GM21381 (cell line): ENCODE results near the gene F2RL1.
"Not testable (repeated sequence)": the region's sequence is repeated elsewhere in the genome, so short reads cannot be mapped to it uniquely, and the experiment has no call there.

ENCODE experiments used
- ATAC-seq: cut with Tn5 transposase; IDR thresholded peaks from one replicate; pipeline ENCODE4 v1.9.1; 2021; ENCODE audit warnings: mild to moderate bottlenecking, moderate library complexity; ENCODE audit not compliant: unreplicated experiment

F2RL1 gene

DNA sequence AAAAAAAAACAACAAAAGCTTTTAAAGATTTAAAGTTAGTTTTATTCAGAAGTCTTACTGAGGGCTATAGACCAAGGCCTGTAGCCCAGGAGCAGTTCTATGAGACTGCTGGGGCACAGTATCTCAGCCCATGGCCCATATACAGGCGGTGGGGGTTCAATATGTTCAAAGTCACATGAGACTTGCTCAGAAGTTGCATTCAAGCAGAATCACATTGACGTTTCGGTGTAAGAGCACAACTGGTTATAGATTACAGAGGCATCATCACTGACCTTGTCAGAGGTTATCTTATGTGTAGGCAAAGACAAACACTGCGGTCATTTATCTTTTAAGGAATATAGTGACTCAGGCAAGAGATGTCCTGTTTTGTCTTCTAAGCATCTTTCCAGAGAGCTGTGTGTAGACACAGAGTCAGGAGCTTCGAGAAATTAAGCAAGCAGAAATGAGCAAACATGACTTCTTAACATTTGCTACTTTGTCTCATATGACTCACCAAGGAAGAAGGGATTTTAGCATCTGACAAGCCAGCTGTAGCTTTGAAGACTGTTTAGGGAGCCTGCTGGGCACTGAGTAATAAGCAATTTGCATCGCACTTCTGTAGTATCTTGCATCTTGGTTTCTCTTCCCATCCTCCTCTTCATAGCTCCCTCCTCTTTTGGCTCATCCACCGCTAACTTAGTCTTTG, 12.9 kb upstream of the F2RL1 start:
- no peak for ATAC-seq

DNA sequence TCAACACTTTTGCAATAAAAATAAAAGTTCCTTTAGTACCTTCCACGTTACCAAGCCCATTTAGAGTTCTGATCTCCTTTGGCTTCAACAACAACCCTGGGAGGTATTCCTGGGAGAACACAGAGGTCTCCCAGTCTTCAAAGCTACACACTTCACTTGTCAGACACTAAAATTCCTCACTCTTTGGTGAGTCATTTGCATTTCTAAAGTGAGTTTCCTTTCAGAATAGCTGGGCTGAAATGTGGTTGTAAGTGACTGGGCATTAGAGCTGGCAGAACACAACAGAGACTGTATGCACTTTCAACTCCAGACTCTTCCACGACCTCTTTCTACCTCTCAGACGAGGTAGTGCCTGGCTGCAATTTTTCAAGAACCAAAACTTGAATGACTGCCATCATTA, 11.5 kb upstream of the F2RL1 start:
- ATAC-seq, result no peak

DNA sequence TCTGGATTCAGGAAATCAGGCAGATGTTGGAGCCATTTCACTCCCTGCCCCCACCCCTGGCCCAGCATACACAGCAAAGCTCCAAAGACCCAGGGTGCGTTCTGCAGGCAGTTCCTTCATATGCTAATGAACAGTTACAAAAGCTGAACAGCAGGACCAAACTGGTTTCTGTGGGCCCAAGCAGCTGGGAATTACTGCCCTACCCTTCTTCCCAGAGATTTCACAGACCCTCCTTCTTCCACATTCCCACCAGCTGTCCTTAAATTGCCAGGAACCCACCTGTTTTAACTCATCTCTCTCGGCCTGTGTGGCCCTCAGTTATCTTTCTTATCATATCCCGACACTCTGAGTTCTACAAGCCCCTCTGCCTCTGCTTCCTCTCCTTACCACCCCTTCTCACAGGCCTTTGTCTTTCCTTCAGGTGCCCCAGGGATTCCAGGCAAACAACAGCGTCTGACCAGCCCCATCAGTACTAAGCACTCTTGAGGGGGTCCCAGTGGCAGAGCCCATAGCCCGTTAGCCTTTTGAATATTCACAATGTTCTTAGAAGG, 10.6 kb upstream of the F2RL1 start:
- ATAC-seq, result no peak

DNA sequence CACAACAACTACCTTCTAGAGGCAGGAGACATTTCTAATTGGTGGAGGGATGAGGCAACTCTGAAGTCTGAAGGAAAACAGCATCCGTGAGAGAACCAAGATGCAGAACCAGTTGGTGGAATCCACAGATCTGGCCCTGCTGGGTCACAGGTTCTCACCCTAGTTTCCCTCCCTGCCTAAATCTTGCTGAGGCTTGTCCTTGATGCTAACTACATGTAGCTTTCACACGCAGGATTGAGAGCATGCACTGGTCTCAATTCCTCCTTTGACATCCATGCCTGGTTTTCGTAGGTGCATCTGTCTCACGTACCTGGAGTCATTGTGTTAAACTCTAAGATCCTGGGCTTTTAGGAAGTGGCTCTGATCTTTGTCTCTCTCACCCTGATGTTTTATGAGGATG, 9.7 kb upstream of the F2RL1 start:
- ATAC-seq, result no peak

DNA sequence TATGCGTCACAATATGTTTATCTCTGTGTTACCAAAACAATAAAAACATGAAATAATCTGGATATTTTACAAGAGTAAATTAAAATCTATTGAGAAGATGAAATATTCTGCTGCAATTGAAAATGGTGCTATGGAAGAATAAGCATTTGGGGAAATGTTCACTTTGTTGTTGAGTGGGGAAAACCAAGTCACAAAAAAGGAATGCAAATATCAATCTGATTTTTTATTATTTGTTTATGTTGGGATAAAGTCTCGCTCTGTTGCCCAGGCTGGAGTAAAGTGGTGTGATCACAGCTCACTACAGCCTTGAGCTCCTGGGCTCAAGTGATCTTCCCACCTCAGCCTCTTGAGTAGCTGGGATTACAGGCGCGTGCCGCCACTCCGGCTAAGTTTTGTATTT, 8.6 kb upstream of the F2RL1 start:
- no peak for ATAC-seq

DNA sequence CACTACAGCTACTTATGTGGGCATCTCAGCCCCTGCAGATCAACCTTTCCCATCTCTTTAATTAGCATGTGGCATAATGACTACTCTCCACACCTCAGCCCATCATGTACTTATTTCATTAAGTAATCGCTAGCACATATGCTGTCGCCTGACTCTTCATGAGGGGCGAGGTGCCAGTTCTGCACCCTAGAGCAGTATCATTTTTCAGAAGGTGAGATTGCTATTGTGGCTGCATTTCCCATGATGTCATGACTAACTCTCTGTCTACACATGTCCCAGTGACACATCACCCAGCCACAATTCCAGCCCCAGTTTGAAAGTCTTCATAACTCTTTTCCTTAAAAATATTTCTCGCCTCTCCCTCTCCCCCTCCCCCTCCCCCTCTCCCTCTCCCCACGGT, 7.6 kb upstream of the F2RL1 start:
- ATAC-seq, result no peak

DNA sequence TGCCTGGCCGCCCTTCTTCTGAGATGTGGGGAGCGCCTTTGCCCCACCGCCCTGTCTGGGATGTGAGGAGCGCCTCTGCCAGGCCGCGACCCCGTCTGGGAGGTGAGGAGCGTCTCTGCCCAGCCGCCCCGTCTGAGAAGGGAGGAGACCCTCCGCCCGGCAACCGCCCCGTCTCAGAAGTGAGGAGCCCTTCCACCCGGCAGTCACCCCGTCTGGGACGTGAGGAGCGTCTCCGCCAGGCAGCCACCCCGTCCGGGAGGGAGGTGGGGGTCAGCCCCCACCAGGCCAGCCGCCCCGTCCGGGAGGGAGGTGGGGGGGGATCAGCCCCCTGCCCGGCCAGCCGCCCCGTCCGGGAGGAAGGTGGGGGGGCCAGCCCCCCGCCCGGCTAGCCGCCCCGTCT, 6.6 kb upstream of the F2RL1 start:
- ATAC-seq, result not testable (repeated sequence)

DNA sequence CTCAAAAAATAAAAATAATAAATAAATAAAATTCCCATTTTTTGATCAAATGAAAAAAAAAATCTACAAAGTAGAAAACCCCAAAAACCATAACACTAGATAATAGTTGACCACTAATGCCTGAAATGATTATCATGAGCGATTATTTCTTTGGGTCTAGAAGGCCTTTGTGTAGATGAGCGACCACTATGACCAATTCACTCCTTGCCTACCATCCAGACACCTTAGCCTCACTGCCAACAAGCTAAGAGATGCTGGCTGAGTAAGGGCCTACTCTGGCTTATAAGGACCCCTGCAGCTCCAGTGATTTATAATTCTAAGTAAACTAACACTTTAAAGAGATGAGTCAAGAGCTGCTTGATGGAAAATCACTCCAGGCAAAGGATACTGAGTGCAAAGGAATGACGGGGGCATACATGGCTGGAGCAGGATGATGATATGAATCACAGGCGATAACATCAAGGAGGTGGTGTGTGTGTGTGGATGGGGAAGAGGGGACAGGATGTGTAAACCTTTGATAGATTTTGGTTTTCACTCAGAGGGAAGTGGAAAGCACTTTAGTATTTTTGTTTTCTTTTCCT, 4.8 kb upstream of the F2RL1 start:
- ATAC-seq, result no peak

DNA sequence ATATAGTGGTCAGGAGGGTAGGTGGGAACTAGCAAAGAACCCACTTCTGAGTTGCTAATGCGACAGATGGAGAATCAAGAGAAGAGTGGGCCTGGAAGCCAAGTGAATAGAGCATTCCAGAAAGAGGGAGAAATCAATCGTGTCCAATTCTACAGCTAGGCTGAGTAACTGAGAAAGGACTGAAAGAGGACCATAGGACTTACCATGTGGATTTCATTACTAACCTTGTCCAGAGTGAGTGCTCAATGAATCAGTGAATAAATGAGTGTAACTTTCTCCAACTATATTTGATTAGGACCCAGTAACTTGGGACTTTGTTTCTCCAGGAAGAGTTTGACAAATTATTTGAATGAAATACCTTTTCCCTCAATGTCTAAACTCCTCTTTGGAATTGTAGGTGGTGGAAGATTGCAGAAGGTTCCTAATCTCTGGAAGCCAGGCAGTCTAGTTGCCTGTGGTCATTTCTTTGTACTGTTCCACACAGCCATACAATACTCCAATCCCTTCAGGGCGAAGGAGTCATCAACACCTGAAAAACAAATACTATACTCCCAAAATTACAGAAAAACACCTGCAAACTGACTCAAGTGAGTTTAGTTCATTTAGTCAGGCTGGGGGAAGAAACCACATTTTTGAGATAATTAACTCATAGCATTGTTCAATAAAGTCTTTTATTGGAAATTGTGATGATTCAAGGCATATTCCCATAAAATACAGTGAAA, 2.6 kb upstream of the F2RL1 start:
- no peak for ATAC-seq

DNA sequence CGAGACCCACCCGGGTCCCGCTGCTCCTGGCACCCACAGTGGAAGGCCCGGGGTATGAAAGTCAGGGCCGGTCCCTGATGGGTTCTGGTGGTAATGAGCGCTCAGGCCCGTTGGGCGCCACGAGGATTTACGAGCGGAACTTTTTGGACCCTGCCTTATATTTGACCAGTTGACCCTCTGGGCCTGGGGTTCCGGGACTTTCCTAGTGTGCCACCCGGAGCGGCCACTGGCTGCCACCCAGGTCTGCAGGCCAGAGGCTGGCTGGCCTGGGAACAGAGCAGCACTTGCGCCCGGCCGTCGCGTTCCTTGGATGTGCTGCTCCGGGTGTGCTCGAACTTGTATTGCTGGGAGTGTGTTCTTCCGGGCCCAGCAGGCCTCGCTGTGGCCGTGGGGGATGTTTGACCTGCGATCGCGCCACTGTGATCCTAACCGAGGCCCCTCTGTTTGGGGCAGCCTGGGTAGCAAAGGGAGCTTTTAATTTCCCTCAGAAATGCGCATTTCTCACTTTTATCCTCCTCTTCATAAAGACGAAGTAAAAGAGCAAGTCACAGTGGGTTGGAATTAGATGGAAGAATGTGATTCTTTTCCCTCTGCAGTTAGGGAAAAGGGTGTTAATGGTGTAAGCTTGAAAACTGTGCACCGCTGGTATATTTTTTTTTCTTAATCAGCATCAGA, 1.2 kb downstream of the F2RL1 start:
- no peak for ATAC-seq

DNA sequence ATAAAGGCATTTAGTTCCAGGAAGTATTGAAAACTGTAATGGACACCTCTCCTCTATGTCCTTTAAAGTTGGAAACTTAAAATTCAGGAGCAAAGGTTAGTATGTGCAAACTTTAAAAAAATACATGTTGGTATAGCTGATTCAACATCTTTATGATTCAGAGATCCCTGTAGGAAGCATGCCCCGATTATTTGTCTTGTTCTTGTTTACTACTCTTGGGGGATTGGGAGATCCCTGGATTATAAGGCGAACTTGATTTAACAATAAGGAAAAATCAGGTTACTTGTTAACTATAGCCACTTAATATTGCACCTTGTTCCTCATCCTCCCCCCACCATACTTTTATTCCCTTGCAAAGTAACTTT, 1.7 kb downstream of the F2RL1 start:
- ATAC-seq, result no peak

DNA sequence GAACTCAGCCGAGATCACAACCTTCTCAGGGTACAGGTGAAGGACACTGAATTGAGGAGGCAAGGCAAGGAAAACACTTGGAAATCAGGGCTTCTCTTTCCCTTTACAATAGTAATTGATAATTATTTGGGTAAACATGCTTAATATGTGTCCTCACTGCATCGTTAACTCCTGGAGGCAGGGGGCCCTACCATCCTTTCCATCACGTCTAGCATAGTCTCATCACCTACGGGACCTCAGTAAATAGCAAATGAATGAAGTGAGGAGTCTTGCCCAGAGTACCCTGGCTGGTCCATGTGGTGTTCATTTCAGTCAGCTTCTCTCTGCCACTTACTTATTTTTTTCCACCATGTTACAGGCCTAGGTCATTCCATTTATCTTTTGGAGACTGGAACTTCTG, 2.3 kb downstream of the F2RL1 start:
- no peak for ATAC-seq

DNA sequence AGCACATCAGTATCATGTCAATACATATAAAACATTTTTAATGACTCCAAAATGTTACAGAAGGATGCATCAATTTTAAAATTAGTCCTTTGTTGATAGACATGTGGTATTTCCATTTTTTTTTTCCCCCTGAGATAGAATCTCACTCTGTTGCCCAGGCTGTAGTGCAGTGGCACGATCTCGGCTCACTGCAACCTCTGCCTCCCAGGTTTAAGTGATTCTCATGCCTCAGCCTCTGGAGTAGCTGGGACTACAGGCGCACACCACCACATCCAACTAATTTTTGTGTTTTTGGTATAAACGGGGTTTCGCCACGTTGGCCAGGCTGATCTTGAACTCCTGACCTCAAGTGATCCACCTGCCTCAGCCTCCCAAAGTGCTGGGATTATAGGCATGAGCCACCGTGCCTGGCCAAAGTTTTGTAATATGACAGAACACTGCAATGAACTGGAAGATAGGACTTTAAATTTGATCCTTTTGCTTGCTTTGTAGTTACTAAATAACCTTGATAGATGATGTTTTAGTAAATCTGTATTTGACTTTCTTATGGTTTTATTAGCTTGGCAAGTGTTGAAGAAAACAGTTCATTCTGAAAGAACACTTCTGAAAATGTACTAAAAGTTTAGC, 3.4 kb downstream of the F2RL1 start:
- not testable (repeated sequence) for ATAC-seq

DNA sequence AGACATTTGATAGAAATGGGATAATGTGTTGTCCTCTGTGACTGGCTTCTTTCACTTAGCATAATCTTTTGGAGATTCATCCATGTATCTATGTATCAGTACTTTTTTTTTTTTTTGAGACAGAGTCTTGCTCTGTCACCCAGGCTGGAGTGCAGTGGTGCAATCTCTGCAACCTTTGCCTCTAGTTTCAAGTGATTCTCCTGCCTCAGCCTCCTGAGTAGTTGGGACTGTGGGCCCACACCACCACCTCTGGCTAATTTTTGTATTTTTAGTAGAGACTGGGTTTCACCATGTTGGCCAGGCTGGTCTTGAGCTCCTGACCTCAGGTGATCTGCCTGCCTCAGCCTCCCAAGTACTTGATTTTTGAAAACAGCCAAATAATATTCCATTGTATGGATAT, 7.6 kb downstream of the F2RL1 start:
- ATAC-seq, result not testable (repeated sequence)

DNA sequence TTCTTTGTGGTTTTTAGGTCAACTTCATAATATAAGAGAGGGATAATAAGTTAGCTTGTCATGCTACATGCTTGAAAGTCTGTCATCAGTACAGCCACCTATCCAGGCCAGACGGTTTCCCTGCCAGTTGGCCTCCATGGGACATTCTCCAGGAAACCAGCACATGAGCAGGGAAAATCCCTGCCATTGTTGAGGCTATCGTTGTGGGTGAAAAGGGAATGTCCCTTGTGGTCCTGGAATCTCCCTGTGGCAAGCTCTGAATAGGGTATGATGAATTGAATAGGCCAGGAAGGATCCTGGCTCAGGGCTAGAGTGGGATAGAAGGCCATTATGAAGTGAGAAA, 12.3 kb downstream of the F2RL1 start:
- no peak for ATAC-seq

DNA sequence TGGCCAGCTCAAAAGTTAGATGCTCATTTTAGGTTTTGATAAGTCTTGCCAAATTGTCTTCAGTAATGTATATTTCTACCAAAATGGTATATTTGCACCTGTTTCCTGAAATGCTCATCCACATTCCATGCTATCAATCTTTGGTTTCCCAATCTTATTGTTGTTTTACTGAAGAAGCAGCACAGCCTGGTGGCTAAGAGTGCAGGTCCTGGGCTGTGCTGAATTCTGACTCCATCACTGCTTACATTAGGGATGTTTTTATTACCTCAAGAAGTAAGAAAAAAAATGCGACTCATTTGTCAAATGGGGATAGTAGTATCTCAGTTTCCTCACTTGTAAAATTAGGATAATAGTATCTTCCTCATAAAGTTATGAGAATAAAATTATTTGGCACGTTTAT, 17.4 kb downstream of the F2RL1 start:
- ATAC-seq, result no peak

DNA sequence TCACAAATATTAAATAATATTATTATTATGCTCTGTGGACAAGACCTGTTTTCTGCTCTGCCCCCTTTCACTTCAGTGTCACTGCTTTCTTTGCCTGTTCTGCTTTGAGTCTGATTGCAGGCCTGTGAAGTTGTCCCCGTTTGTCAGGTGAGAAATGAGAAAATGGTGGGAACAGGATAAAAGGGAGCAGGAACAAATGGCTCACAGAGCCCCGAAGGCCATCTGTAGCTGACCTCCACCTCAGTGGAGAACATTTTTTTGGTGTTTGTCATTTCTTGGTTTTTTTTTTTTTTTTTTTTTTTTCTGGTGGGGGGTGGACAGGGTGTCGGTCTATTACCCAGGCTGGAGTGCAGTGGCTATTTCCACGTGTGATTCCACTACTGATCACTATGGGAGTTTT, 17.8 kb downstream of the F2RL1 start:
- no peak for ATAC-seq

DNA sequence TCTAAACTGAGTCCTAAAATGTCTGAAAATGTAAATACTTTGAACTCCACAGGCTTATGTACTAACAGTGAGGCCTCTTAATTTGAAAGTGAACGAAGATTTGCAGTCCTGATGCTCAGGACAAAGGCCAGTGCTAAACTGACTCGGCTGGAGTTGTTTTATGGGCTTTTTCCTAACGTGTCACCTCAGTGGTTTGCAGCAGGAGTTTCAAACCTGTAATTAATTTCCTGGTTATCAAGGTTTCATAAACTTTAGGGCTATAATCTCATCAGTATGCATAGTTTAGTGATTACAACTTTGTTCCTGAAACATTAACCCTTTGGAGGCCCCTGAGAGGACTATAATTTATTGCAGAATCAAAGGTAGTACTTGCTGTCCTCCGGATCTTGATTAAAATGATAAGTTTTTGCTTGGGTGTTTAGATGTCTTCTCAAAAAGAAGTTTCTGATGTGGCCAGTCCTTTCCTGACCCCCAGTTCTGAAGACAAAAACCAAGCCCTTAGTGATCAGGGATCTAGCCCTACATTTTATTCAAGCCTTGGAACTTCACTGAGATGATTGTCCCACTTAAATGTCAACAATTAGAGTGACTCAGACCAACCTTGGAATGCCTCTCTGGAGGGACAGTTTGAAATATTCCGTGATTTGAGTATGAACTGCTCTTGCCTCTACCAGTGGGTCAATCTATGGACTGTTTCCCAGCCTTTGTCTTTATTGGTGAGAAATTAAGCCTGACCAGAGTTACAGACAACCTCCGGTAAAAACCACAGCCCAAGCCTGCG, 19.8 kb downstream of the F2RL1 start:
- no peak for ATAC-seq

DNA sequence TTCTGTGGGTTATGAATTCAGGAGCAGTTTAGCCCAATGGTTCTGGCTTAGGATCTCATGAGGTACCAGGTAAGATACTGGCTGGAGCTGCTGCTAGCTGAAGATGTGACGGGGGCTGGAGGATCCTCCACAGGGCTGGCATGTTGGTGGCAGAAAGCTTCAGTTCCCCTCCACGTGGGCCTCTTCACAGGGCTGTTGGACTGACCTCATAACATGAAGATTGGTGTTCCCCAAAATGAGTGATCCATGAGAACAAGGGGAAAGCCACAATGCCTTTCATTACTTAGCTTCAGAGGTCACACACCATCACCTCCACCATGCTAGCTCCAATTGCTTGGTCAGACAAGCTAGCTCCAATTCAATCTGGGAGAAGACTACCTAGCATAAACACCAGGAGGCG, 22.5 kb downstream of the F2RL1 start:
- no peak for ATAC-seq

DNA sequence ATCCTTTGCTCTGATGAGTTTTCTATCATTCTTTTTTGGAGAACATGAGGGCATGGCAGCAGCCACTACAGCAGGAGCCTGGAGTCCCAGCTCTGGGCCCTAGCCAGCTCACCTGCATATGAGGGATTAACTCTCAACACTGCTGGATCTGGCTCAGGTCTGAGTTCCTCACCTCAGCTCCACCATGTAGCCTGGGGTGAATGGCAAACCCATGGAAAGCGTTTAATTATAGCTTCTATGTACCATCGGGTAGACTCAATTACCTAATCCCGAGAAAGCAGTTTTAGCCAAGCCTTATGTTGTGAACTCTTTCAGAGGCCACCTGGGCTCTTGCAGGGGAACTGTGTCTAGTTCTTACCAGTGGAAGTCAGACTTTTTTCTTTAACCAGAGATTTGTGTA, 27.1 kb downstream of the F2RL1 start:
- ATAC-seq, result no peak
